Measurements from ENCODE around the gene ZNF57. TPM values are rescaled to one million over a fixed set of nuclear protein-coding genes. Genes with fewer than 3 reads are reported as not detected.

ZNF57 gene
- total and polyA plus RNA-seq, 9 of the 15 experiments (the other 6 are each of a cell fraction or from before 2014, with no cell fraction given), result 3.9 to 13.5 (median 7.8) TPM

DNA sequence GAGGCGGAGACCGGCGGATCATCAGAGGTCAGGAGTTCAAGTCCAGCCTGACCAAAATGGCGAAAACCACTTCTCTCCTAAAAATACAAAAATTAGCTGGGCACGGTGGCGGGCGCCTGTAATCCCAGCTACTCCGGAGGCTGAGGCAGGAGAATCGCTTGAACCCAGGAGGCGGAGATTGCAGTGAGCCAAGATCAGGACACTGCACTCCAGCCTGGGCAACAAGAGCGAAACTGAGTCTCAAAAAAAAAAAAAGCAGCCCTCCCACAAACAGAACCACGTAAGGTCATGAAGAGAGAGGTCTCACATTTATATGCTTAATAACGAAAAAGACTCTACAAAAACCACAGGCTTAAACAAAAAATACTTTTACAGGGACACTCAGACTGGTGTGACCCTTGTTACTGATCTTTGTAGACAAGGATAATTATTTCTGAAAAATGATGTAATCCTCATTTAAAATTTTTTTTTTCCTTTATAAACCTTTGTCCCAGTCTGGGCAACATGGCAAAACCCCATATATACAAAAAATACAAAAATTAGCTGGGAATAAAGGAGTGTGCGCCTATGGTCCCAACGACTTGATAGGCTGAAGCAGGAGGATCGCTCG is 45.0 kb downstream of the ZNF57 start (continued):
- TF ChIP-seq, protein P1, sequence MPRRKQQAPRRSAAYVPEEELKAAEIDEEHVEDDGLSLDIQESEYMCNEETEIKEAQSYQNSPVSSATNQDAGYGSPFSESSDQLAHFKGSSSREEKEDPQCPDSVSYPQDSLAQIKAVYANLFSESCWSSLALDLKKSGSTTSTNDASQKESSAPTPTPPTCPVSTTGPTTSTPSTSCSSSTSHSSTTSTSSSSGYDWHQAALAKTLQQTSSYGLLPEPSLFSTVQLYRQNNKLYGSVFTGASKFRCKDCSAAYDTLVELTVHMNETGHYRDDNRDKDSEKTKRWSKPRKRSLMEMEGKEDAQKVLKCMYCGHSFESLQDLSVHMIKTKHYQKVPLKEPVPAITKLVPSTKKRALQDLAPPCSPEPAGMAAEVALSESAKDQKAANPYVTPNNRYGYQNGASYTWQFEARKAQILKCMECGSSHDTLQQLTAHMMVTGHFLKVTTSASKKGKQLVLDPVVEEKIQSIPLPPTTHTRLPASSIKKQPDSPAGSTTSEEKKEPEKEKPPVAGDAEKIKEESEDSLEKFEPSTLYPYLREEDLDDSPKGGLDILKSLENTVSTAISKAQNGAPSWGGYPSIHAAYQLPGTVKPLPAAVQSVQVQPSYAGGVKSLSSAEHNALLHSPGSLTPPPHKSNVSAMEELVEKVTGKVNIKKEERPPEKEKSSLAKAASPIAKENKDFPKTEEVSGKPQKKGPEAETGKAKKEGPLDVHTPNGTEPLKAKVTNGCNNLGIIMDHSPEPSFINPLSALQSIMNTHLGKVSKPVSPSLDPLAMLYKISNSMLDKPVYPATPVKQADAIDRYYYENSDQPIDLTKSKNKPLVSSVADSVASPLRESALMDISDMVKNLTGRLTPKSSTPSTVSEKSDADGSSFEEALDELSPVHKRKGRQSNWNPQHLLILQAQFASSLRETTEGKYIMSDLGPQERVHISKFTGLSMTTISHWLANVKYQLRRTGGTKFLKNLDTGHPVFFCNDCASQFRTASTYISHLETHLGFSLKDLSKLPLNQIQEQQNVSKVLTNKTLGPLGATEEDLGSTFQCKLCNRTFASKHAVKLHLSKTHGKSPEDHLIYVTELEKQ (CRISPR knock-in tag; IDR thresholded peaks at IDR 0.05), result no peak
- TF ChIP-seq, protein P2, sequence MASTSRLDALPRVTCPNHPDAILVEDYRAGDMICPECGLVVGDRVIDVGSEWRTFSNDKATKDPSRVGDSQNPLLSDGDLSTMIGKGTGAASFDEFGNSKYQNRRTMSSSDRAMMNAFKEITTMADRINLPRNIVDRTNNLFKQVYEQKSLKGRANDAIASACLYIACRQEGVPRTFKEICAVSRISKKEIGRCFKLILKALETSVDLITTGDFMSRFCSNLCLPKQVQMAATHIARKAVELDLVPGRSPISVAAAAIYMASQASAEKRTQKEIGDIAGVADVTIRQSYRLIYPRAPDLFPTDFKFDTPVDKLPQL (IDR thresholded peaks at IDR 0.05; ENCODE audit: extremely low read depth, insufficient read length), result no peak
- TF ChIP-seq, protein P3, sequence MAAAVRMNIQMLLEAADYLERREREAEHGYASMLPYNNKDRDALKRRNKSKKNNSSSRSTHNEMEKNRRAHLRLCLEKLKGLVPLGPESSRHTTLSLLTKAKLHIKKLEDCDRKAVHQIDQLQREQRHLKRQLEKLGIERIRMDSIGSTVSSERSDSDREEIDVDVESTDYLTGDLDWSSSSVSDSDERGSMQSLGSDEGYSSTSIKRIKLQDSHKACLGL (CRISPR knock-in tag; IDR thresholded peaks at IDR 0.05; ENCODE audit: borderline replicate concordance, poor library complexity, severe bottlenecking), result no peak
- TF ChIP-seq, protein P4, sequence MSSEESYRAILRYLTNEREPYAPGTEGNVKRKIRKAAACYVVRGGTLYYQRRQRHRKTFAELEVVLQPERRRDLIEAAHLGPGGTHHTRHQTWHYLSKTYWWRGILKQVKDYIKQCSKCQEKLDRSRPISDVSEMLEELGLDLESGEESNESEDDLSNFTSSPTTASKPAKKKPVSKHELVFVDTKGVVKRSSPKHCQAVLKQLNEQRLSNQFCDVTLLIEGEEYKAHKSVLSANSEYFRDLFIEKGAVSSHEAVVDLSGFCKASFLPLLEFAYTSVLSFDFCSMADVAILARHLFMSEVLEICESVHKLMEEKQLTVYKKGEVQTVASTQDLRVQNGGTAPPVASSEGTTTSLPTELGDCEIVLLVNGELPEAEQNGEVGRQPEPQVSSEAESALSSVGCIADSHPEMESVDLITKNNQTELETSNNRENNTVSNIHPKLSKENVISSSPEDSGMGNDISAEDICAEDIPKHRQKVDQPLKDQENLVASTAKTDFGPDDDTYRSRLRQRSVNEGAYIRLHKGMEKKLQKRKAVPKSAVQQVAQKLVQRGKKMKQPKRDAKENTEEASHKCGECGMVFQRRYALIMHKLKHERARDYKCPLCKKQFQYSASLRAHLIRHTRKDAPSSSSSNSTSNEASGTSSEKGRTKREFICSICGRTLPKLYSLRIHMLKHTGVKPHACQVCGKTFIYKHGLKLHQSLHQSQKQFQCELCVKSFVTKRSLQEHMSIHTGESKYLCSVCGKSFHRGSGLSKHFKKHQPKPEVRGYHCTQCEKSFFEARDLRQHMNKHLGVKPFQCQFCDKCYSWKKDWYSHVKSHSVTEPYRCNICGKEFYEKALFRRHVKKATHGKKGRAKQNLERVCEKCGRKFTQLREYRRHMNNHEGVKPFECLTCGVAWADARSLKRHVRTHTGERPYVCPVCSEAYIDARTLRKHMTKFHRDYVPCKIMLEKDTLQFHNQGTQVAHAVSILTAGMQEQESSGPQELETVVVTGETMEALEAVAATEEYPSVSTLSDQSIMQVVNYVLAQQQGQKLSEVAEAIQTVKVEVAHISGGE (CRISPR knock-in tag; IDR thresholded peaks at IDR 0.05), result no peak
- TF ChIP-seq, protein P5, sequence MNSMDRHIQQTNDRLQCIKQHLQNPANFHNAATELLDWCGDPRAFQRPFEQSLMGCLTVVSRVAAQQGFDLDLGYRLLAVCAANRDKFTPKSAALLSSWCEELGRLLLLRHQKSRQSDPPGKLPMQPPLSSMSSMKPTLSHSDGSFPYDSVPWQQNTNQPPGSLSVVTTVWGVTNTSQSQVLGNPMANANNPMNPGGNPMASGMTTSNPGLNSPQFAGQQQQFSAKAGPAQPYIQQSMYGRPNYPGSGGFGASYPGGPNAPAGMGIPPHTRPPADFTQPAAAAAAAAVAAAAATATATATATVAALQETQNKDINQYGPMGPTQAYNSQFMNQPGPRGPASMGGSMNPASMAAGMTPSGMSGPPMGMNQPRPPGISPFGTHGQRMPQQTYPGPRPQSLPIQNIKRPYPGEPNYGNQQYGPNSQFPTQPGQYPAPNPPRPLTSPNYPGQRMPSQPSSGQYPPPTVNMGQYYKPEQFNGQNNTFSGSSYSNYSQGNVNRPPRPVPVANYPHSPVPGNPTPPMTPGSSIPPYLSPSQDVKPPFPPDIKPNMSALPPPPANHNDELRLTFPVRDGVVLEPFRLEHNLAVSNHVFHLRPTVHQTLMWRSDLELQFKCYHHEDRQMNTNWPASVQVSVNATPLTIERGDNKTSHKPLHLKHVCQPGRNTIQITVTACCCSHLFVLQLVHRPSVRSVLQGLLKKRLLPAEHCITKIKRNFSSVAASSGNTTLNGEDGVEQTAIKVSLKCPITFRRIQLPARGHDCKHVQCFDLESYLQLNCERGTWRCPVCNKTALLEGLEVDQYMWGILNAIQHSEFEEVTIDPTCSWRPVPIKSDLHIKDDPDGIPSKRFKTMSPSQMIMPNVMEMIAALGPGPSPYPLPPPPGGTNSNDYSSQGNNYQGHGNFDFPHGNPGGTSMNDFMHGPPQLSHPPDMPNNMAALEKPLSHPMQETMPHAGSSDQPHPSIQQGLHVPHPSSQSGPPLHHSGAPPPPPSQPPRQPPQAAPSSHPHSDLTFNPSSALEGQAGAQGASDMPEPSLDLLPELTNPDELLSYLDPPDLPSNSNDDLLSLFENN (IDR thresholded peaks at IDR 0.05; ENCODE audit: low read depth in 2 of 2, low read length in 2 of 2), result no peak
- TF ChIP-seq BRCA1 (IDR thresholded peaks at IDR 0.05), result no peak
- no peak for TF ChIP-seq BRCA1 (CRISPR knock-in tag; IDR thresholded peaks at IDR 0.05)
- TF ChIP-seq, protein P6, sequence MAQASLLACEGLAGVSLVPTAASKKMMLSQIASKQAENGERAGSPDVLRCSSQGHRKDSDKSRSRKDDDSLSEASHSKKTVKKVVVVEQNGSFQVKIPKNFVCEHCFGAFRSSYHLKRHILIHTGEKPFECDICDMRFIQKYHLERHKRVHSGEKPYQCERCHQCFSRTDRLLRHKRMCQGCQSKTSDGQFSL (CRISPR knock-in tag; IDR thresholded peaks at IDR 0.05), result no peak
- TF ChIP-seq, protein P6 (tag; IDR thresholded peaks at IDR 0.05), result peak in 1 of 2 experiments; percentile 50; a peak in 1 of 4 replicates
- TF ChIP-seq FOSL1 (tag; conservative IDR thresholded peaks at IDR 0.05), result peak; percentile 44; the same call in 1 of the 2 replicates
- TF ChIP-seq, protein P7, sequence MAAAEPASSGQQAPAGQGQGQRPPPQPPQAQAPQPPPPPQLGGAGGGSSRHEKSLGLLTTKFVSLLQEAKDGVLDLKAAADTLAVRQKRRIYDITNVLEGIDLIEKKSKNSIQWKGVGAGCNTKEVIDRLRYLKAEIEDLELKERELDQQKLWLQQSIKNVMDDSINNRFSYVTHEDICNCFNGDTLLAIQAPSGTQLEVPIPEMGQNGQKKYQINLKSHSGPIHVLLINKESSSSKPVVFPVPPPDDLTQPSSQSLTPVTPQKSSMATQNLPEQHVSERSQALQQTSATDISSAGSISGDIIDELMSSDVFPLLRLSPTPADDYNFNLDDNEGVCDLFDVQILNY (CRISPR knock-in tag; IDR thresholded peaks at IDR 0.05), result no peak

Measured in K562 (cell line).